NCI-H2029 treated with DMSO at 0.1 percent for 48 hours (cell line): ENCODE measurements around the gene NLRP3.
"Not testable (repeated sequence)": the region's sequence is repeated elsewhere in the genome, so short reads cannot be mapped to it uniquely, and the experiment has no call there.

Experiments used
- DNase-seq: peaks from one replicate; lab custom pipeline; 2025; lab: John Stamatoyannopoulos, UW

Gene NLRP3

DNA sequence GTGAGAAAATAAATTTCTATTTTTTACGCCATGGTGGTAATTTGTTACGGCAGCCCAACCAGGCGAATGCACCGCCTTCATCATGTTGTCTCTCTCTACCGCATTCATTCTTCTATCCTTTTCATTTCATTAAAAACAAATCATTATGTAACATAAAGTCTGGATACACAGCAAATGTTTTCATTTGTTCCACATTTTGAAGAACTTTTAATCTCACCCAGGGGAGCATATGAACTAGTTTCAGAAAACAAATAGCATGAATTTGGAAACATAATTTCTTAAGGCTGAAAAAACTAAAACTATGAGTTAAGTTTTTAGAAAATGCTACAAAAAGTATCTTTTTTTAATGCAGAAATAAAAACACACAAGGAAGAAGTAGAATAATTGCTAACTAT, 53.2 kb downstream of the NLRP3 start:
- DNase-seq: no peak

DNA sequence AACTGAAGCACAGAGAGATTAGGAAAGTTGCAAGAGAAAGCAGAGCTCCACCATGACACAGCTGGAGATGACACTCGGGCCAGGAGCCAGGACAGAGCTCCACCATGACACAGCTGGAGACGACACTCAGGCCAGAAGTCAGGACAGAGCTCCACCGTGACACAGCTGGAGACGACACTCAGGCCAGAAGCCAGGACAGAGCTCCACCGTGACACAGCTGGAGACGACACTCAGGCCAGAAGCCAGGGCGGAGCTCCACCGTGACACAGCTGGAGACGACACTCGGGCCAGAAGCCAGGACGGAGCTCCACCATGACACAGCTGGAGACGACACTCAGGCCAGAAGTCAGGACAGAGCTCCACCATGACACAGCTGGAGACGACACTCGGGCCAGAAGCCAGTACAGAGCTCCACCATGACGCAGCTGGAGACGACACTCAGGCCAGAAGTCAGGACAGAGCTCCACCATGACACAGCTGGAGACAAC, 55.0 kb downstream of the NLRP3 start:
- DNase-seq: not testable (repeated sequence)

DNA sequence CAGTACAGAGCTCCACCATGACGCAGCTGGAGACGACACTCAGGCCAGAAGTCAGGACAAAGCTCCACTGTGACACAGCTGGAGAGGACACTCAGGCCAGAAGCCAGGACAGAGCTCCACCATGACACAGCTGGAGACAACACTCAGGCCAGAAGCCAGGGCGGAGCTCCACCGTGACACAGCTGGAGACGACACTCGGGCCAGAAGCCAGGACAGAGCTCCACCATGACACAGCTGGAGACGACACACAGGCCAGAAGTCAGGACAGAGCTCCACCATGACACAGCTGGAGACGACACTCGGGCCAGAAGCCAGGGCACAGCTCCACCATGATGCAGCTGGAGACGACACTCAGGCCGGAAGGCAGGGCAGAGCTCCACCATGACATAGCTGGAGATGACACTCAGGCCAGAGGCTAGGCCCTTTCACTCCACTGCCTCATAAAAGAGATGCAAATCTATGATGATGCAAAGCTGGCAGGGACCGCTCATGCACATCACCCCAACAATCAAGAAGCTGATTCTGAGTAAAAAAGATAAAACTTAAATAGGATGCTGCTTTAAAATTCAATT, 55.6 kb downstream of the NLRP3 start:
- no peak for DNase-seq

DNA sequence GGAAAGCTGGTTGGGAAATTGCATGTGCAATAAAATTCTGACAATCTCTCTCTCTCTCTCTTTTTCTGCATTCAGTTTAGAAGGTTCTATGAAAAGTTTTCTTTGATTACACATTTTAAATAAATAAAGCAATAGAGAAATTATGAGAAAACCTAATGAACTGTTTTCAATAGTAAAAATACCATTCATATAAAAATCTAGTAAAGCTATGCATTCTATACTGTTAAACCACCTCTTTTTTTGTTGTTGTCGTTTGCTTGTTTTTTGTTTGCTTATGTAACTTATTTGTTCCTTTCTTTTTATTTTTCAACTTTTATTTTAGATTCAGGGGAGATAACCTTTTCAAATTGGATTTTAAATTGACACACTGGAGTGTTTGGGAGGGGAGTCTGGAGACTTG, 56.1 kb downstream of the NLRP3 start:
- DNase-seq: no peak

DNA sequence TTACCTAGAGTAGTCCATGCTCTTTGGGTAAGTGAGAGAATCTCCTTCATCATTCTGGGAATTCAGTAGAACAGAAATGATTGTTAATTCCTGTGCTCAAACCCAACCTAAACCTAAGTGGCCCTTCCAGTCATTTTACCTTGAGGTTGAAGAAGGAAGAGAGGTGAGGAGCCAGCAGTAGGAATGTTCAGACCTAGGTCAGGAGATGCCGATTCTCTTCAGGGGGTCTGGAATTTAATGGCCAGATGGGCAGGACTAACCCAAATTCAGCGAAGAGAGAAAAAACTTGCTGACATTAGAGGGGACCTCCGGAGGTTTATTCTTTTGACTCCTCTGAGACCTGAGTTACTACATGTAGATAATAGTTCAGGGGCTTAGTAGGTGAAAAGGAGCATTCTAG, 58.4 kb downstream of the NLRP3 start:
- DNase-seq: no peak

DNA sequence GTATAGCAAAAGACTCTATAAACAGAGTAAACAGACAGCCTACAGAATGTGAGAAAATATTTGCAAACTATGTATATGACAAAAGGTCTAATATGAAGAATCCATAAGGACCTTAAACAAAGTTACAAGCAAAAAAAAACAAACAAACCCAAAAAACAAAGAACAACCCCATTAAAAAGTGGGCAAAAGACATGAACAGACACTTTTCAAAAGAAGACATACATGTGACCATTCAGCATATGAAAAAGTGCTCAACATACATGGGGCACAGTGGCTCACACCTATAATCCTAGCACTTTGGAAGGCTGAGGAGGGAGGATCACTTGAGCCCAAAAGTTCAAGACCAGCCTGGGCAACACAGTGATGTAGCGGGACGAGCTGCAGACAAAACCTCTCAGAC, 59.8 kb downstream of the NLRP3 start:
- no peak for DNase-seq

DNA sequence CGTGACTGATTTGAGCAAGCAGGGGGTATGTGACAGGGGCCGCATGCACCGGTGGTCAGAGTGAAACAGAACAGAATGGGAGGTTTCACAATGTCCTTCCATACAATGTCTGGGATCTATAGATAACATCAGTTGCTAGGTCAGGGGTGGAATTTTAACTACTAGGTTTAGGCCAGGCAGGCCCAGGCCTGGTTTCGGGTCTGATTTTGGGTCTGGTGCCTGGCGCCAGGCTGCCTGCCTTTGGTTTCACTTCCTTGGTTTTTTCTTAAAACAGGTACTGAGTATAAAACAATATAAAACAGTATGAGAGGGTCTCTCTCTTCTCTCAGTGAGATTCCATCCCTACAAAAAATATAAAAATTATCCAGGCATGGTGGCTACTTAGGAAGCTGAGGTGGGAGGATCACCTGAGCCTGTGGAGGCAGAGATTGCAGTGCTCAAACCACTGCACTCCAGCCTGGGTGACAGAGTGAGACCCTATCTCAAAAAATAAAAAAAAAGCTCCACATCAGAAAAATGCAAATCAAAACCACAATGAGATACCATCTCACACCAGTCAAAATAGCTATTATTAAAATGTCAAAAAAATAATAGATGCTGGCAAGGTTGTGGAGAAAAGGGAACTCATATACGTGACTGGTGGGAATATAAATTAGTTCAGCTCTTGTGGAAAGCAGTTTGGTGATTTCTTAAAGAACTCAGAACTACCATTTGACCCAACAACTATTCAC, 60.5 kb downstream of the NLRP3 start:
- DNase-seq: not testable (repeated sequence)

DNA sequence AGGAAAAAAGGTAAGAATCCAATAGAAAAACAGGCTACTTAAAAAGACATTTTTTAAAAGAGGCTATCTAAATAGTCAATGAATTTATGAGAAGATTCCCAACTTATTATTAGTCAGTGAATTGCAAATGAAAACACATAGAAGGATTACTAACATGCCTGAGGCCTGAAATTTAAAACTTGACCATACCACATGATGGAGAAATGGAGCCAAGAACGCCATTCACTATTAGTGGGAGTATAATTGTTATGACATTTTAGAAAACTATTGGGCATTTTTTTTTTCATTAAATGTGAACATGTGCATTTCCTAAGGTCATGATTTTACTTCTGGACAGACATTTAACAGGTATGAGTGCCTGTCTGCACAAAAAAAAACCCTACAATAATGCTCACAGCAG, 66.8 kb downstream of the NLRP3 start:
- no peak for DNase-seq

DNA sequence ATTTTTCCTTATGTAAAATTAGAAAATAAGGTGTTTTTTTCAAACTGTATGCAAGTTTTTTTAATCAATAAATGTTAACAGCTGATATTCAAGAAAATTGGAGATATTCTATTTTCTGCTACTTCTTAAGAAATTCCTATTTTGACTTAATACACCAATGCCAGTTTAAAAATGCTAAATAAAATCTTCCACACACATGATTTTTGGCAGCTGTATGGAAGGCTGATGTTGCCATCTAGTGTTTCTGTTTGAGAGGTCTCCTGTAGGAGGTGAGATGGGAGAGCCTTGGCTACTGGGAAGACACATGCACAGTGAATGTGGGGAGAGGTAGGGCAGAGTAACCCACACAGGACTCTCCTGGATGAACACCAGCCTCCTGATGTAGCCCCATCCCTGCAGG, 71.1 kb downstream of the NLRP3 start:
- no peak for DNase-seq

DNA sequence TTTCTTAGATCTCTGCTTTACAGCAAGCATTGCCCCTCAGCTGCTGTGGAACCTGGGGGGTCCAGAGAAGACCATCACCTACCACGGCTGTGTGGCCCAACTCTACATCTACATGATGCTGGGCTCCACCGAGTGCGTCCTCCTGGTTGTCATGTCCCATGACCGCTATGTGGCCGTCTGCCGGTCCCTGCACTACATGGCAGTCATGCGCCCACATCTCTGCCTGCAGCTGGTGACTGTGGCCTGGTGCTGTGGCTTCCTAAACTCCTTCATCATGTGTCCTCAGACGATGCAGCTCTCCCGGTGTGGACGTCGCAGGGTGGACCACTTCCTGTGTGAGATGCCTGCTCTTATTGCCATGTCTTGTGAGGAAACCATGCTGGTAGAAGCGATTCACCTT, 75.4 kb downstream of the NLRP3 start:
- no peak for DNase-seq

DNA sequence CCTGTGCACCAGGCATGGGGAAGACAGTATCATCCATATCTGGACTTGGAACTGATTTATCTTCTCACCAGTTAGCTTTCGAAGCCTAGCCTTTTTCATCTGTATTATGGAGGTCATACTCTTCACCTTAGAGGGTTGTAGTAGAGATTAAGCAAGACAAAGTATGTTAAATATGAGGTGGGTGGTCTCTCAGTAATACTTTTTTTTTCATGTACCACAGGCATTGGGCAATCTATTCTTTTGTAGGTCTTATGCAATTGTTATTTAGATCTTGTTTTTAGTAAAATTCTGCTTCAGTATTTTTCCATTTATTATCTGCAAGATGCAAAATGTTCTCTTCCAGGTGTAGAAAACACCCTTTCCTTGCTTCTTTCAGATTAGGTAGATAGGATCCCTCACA, 77.1 kb downstream of the NLRP3 start:
- DNase-seq: no peak

DNA sequence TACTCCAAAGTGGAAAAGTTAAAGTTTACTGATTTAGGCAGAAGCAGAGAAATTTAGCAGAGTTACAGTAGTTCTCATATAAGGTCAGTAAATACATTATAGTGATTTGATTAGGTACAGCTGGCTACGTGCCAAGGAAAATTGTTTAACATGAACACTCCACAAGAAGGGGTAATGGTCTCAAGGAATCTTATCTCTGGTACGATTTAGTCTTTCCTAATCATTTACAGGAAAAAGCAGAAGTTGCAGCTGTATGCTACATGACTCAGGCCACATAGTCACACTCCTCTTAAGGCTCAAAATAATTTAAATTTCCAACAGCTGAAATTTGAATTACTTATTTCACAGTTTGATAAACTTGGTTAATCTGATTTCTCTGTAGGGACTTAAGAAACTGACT, 78.8 kb downstream of the NLRP3 start:
- DNase-seq: no peak

DNA sequence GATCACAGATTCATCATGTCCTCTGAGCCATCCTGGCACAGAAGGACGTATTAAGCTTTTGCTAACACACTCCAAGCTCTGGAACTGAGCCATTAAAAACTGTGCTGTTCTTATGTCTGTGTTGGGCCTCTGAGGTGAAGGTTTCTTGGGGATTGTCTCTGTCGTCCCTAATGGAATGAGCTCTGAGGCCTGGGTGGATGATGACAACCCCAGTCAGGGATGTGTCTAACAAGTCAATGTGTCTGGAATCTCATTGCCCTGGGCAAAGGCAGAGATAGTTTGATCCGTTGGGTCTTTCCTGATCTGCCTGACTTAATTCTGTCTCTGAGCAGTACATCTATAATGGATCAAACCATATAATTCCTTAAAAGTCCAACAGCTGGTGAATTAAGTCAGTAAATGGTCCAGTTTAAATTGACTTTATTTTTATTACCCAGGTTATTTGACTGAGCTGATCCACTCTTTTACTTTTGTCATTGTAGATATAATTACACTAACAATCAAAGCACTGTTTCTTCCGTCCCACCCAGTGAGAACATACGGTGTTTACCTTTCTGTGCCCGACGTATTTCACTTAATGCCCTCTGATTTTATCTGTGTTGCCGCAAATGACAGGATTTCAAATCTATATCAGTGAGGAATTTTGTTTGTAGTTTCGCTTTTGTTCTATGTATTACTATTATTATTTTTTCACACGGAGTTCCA, 80.8 kb downstream of the NLRP3 start:
- no peak for DNase-seq
